Left lobe of liver (tissue), 2 donors: ENCODE results near the gene CAND1. TPM values are rescaled to one million over a fixed set of nuclear protein-coding genes. Genes with fewer than 3 reads are reported as not detected.

Experiments used
- ATAC-seq: fragments of 200-7000 bp; cut with Tn5 transposase; one replicate; pipeline ENCODE4 v1.9.1; 2020; ENCODE audit warnings: mild to moderate bottlenecking, moderate library complexity
- DNase-seq: peaks from one replicate; pipeline ENCODE4 v3.0.0-alpha.2; 2020; ENCODE audit warnings: low spot score
- total RNA-seq: library from RNA; stranded (reverse); gene quantifications from one replicate; pipeline ENCODE4 v1.2.1, GENCODE V29; 2021
- donor health status: DM: no; HTN: no; CAD: no; lungs with moderate emphysema.
- donor health status: DM: no; HTN: yes; CAD: no.

CAND1 gene
- 50.7 TPM for total RNA-seq

DNA sequence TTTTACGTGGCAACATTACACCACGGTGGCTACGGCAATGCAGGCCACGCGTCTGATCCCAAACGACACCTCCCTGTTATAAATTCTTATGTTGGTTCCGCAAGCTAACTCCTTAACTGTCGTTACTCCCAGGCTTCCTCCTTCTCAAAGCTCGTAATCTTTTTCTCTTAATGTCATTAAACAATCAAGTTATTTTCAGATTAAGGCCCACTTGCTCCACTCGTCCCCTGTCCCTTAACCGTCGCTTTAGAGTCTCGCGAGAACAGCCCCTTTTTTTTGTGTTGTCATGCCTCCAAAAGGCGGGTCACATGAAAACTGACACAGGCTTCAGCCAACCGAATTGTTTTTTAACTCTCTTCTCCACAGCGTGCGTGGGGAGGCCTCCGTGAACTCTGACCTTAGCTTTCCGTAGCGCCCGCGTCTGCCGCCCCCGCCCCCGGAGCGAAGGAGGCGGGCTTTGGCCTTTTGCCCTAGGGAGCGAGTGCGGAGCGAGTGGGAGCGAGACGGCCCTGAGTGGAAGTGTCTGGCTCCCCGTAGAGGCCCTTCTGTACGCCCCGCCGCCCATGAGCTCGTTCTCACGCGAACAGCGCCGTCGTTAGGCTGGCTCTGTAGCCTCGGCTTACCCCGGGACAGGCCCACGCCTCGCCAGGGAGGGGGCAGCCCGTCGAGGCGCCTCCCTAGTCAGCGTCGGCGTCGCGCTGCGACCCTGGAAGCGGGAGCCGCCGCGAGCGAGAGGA is at the start of gene CAND1:
TSS of gene CAND1 (plus strand) at position 463 of the 737 bp plus-strand sequence. CDS start 360 bp downstream, outside the sequence.
- peak; percentile 86 for ATAC-seq
- peak; percentile 99 for DNase-seq

GRCh38 chr12:67220065-67220464 is 49.1 kb upstream of the CAND1 start:
- no peak for DNase-seq
- no peak for ATAC-seq

DNA sequence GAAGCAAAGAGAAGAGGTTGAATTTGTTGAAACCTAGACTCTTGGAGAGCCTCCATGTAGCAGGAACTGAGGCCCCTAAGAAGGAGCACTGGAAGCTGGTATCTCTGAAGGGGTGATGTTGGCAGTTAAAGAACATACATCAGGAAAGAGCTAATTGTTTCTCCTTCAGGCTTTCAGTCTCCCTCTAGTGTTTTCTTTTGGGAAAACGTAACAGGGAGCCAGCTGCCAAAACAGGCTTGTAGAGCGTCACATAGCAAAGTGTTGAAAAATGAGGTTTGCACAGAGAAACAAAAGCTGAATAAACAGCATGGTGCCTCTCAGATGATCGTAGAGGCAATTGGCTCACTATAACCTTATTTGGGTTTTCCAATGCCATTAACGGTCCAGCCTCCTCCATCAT is 46.9 kb upstream of the CAND1 start:
- ATAC-seq = no peak
- no peak for DNase-seq

GRCh38 chr12:67223225-67223624 is 45.9 kb upstream of the CAND1 start:
- DNase-seq (no peak), ATAC-seq (no peak)

DNA sequence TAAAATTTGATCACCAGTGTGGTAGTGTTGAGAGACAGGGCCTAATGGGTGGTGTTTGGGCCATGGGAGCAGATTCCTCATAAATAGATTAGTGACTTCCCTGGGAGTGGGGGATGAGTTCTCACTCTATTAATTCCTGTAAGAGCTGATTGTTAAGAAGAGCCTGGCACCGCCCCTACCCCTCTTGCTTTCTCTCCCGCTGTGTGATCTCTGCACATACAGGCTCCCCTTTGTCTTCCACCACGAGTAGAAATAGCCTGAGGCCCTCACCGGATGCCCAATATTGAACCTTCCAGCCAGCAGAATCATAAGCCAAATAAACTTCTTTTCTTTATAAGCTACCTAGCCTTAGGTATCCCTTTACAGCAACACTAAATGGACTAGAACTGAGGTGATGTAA is 31.9 kb upstream of the CAND1 start:
- no peak for ATAC-seq
- no peak for DNase-seq

DNA sequence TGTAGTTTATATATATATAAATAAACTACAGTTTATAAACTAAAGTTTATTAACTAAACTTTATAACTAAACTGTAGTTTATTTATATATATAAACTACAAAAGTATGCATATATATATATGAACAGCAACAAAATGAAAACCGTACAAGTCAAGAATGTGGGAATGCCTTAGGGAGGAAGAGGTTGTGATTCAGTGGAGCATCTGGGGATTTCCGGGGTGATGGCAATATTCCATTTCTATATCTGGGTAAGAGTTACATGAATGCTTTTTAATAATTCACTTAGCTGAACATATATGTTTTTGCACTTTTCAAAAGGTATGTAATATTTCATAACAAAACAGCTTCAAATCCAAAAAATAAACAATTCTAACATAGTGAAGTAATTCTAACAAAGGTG is 30.1 kb upstream of the CAND1 start:
- ATAC-seq (no peak), DNase-seq (no peak)

DNA sequence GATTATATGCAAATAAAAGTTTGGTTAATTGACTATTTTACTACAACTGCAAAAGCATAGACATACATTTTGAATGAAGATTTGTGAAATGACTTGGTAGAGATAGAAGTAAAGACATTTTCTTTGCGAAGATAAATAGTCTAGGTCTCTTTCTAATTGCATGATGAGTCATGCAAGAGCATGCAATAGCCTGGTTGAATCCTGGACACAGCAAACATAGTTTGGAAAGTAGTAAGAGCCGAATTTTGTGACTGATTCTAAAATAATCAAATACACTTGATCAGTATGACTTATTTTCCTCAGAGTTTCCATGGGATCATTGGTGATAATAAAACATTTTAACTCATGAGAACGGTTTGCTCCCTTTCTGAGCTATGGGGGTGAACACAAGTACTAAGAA is 27.7 kb upstream of the CAND1 start:
- DNase-seq = no peak
- ATAC-seq = no peak

- ATAC-seq (no peak), DNase-seq (no peak)
These were observed 25.9 kb upstream of the CAND1 start for GRCh38 chr12:67243260-67243659.

- no peak for ATAC-seq
These were observed 23.6 kb upstream of the CAND1 start for GRCh38 chr12:67245571-67245970.

DNA sequence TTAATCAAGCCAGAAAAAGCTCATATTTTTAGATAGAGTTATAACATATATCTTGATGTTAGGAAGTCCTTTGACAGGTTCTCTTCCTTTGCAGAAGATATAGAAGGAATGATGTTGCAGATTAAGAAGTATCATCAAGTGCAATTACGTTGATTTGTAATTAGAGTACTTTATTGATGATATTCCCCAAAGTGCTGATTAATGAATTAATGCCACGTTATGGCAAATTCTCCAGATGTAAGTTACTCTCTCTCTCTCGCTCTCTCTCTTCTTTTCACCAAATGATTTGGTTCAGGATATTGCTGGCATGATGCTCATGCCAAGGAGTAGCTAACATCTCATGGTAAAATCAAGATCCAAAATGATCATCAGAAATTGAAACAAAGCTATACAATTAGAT is 18.1 kb upstream of the CAND1 start:
- DNase-seq (no peak), ATAC-seq (no peak)

More at GRCh38 chr12:67245571-67245970, 23.6 kb upstream of the CAND1 start:
- no peak for DNase-seq

GRCh38 chr12:67254372-67255026 is 14.7 kb upstream of the CAND1 start:
- no peak for ATAC-seq
- no peak for DNase-seq

DNA sequence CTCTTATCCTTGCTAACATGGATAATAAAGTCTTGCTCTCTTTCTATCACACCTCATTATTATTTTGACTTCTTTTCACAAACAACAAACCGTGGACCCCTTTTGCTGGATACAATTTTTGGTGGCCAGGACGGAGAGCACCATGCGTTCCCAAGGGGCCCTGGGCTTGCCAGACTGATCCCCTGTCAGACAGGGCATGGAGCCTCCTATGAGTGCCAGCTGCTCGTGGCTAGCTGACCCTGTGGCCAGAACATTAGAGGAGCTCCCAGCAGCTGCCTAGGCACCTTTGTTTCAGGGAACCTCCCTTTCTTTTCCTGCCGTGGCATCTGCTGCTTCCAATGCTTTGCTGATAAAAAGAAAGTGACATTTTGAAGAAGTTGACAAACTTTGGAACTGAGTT is 12.5 kb upstream of the CAND1 start:
- ATAC-seq = no peak
- no peak for DNase-seq

- DNase-seq = no peak
- no peak for ATAC-seq
These were observed 5.7 kb upstream of the CAND1 start for GRCh38 chr12:67263471-67263870.

GRCh38 chr12:67268335-67268895 is 743 bp upstream of the CAND1 start:
- ATAC-seq = peak; percentile 83
- peak; percentile 93 for DNase-seq

- peak; percentile 33 for ATAC-seq
These were observed 745 bp downstream of the CAND1 start for GRCh38 chr12:67269633-67270573.

GRCh38 chr12:67270622-67271021 is 1.5 kb downstream of the CAND1 start:
- ATAC-seq (no peak), DNase-seq (no peak)

More at GRCh38 chr12:67269633-67270573, 745 bp downstream of the CAND1 start:
- DNase-seq = peak; percentile 61

DNA sequence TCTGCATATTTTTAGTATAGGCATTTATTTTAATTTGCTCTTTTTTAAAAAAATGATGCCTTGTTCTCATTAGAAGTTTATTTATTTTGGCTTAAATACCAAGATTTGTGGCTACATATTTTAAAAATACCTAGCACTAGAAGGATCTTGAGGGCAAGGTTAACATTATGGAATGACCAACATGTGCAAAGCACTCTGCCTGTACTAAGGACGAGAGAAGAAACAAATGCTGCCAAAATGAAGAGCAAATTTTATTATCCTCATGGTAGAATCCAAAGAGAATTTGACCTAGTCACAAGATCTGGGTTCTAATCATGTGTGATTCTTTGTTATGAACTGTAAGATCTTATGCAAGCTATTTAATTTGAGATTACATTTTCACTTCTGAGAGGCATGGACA is 2.8 kb downstream of the CAND1 start:
- no peak for ATAC-seq
- DNase-seq = no peak

- no peak for ATAC-seq
These were observed 5.0 kb downstream of the CAND1 start for GRCh38 chr12:67274186-67274585.

GRCh38 chr12:67275380-67275913 is 6.3 kb downstream of the CAND1 start:
- DNase-seq (peak; percentile 59), ATAC-seq (peak; percentile 67)

More at GRCh38 chr12:67274186-67274585, 5.0 kb downstream of the CAND1 start:
- DNase-seq = no peak

GRCh38 chr12:67276421-67276820 is 7.3 kb downstream of the CAND1 start:
- DNase-seq (no peak), ATAC-seq (no peak)

GRCh38 chr12:67279637-67280036 is 10.5 kb downstream of the CAND1 start:
- DNase-seq = no peak
- no peak for ATAC-seq
